Trophoblast cell (in vitro differentiated cells and primary cell): ENCODE data around the gene P2RY2.
A peak's percentile ranks its signal among the peaks of the same experiment; 100 is the strongest.
"Not testable (repeated sequence)": the region's sequence is repeated elsewhere in the genome, so short reads cannot be mapped to it uniquely, and the experiment has no call there.

Source experiments
- DNase-seq, 2 donors: peaks; one replicate each; pipeline ENCODE4 v3.0.0-alpha.2; 2016
- H2AFZ ChIP-seq: 2 replicates; pipeline ENCODE4 v1.6.1; 2013; ENCODE audit warnings: low read length, moderate library complexity, mild to moderate bottlenecking; ENCODE audit not compliant: insufficient read depth, poor library complexity
- H2AK5ac ChIP-seq: 2 replicates; pipeline ENCODE4 v1.6.1; 2013; ENCODE audit warnings: mild to moderate bottlenecking, low read length
- H2BK120ac ChIP-seq: 2 replicates; pipeline ENCODE4 v1.6.1; 2013; ENCODE audit warnings: low read length, mild to moderate bottlenecking, moderate library complexity; ENCODE audit not compliant: insufficient read depth, poor library complexity
- H2BK12ac ChIP-seq: 2 replicates; pipeline ENCODE4 v1.6.1; 2013; ENCODE audit warnings: mild to moderate bottlenecking, low read length, moderate library complexity
- H2BK5ac ChIP-seq: 2 replicates; pipeline ENCODE4 v1.6.1; 2013; ENCODE audit warnings: low read length, low read depth, moderate library complexity, mild to moderate bottlenecking; ENCODE audit not compliant: poor library complexity
- H3K14ac ChIP-seq: 2 replicates; pipeline ENCODE4 v1.6.1; 2013; ENCODE audit warnings: mild to moderate bottlenecking, low read length
- H3K18ac ChIP-seq: 2 replicates; pipeline ENCODE4 v1.6.1; 2013; ENCODE audit warnings: mild to moderate bottlenecking, low read length
- H3K23ac ChIP-seq: 2 replicates; pipeline ENCODE4 v1.6.1; 2013; ENCODE audit warnings: low read length
- H3K27ac ChIP-seq: 2 replicates; pipeline ENCODE4 v1.5.1; 2013; ENCODE audit warnings: low read depth, mild to moderate bottlenecking, inconsistent platforms, low read length, moderate library complexity
- H3K27me3 ChIP-seq: 2 replicates; pipeline ENCODE4 v1.6.1; 2013; ENCODE audit warnings: inconsistent platforms, mild to moderate bottlenecking, low read length, moderate library complexity; ENCODE audit not compliant: insufficient read depth
- H3K36me3 ChIP-seq, 2 experiments: 1 replicate in 1 of 2; 2 replicates in 1 of 2; pipeline ENCODE4 v1.6.1; 2013; ENCODE audit warnings: low read length in 2 of 2, mild to moderate bottlenecking in 2 of 2, moderate library complexity in 1 of 2; ENCODE audit not compliant: insufficient read depth in 2 of 2, control insufficient read depth in 1 of 2
- H3K4ac ChIP-seq: 2 replicates; pipeline ENCODE4 v1.6.1; 2013; ENCODE audit warnings: low read depth, mild to moderate bottlenecking, low read length, moderate library complexity
- H3K4me1 ChIP-seq, 2 experiments: 1 replicate in 1 of 2; 2 replicates in 1 of 2; pipeline ENCODE4 v1.6.1; 2013; ENCODE audit warnings: low read length in 2 of 2, mild to moderate bottlenecking in 2 of 2, moderate library complexity in 1 of 2; ENCODE audit not compliant: insufficient read depth in 2 of 2, control insufficient read depth in 1 of 2
- H3K4me2 ChIP-seq: 2 replicates; pipeline ENCODE4 v1.6.1; 2013; ENCODE audit warnings: inconsistent platforms, mild to moderate bottlenecking, low read length, moderate library complexity
- H3K4me3 ChIP-seq: 2 replicates; pipeline ENCODE4 v1.5.1; 2013; ENCODE audit warnings: mild to moderate bottlenecking, low read depth, low read length, inconsistent platforms
- H3K79me1 ChIP-seq: one replicate; pipeline ENCODE4 v1.6.1; 2013; ENCODE audit warnings: low read length
- H3K79me2 ChIP-seq: 2 replicates; pipeline ENCODE4 v1.6.1; 2013; ENCODE audit warnings: low read length, mild to moderate bottlenecking; ENCODE audit not compliant: control insufficient read depth, insufficient read depth, poor library complexity
- H3K9ac ChIP-seq: 2 replicates; pipeline ENCODE4 v1.6.1; 2013; ENCODE audit warnings: mild to moderate bottlenecking, low read length
- H3K9me3 ChIP-seq: 2 replicates; pipeline ENCODE4 v1.6.1; 2013; ENCODE audit warnings: low read depth, mild to moderate bottlenecking, control low read depth, inconsistent platforms, low read length; ENCODE audit not compliant: insufficient read depth
- H4K12ac ChIP-seq: 2 replicates; pipeline ENCODE4 v1.6.1; 2013; ENCODE audit warnings: low read depth, mild to moderate bottlenecking, low read length, moderate library complexity
- H4K8ac ChIP-seq: 2 replicates; pipeline ENCODE4 v1.6.1; 2013; ENCODE audit warnings: low read depth, mild to moderate bottlenecking, low read length, moderate library complexity
- H4K91ac ChIP-seq: one replicate; pipeline ENCODE4 v1.6.1; 2013; ENCODE audit warnings: low read depth, mild to moderate bottlenecking, low read length, moderate library complexity
- WGBS: extraction: QIAGEN DNeasy Blood & Tissue Kit; methylation state at CpG from one replicate; pipeline ENCODE4 v1.1.7; 2013; ENCODE audit warnings: missing lambda C conversion rate; ENCODE audit not compliant: insufficient read length, insufficient coverage; ENCODE audit errors: extremely low coverage; 5-methylcytosine and 5-hydroxymethylcytosine counted together

Gene P2RY2

GRCh38 chr11:73229896-73230875 is 12.1 kb downstream of the P2RY2 start:
- H3K27me3 ChIP-seq: no peaks in the 10 kb centered on the region
- peak overlapping the region; percentile 2 for H2BK12ac ChIP-seq
- no peak overlapping the region for H2BK5ac ChIP-seq
- peak overlapping the region; percentile 18 for H3K14ac ChIP-seq
- H3K4ac ChIP-seq: no peak overlapping the region
- no peak for DNase-seq
- no peaks in the 10 kb centered on the region for H3K9me3 ChIP-seq
- H3K4me1 ChIP-seq: peaks cover 39 to 41% of the 10 kb centered on the region in 2 experiments
- no peak overlapping the region for H3K23ac ChIP-seq
- peaks cover 7% of the 10 kb centered on the region for H3K79me2 ChIP-seq
- H4K8ac ChIP-seq: no peak overlapping the region
- H3K36me3 ChIP-seq: peaks cover 5 to 9% of the 10 kb centered on the region in 2 experiments
- H2AK5ac ChIP-seq: peak overlapping the region; percentile 6
- no peak overlapping the region for H3K9ac ChIP-seq
- H3K4me3 ChIP-seq: no peak overlapping the region
- no peak overlapping the region for H3K27ac ChIP-seq
- H3K4me2 ChIP-seq: no peak overlapping the region
- no CpG with 5 or more reads among the region's 16 CpGs for WGBS
- H4K12ac ChIP-seq: no peak overlapping the region
- no peak overlapping the region for H4K91ac ChIP-seq
- H2AFZ ChIP-seq: no peak overlapping the region
- H3K18ac ChIP-seq: peak overlapping the region; percentile 11
- peaks cover 23% of the 10 kb centered on the region for H3K79me1 ChIP-seq
- H2BK120ac ChIP-seq: no peak overlapping the region

- H2BK5ac ChIP-seq: no peak overlapping the region
- peaks cover 17% of the 10 kb centered on the region for H3K79me1 ChIP-seq
- no peak overlapping the region for H3K18ac ChIP-seq
- no peak overlapping the region for H4K91ac ChIP-seq
- no peak overlapping the region for H2AK5ac ChIP-seq
- no peak overlapping the region for H3K23ac ChIP-seq
- H3K4me3 ChIP-seq: no peak overlapping the region
- no peak overlapping the region for H4K12ac ChIP-seq
- peaks cover 5 to 9% of the 10 kb centered on the region in 2 experiments for H3K36me3 ChIP-seq
- H3K4me2 ChIP-seq: no peak overlapping the region
- no peak for DNase-seq
- no peak overlapping the region for H2BK12ac ChIP-seq
- H3K9ac ChIP-seq: no peak overlapping the region
- no CpG with 5 or more reads among the region's 7 CpGs for WGBS
- no peak overlapping the region for H2AFZ ChIP-seq
- peaks cover 31 to 34% of the 10 kb centered on the region in 2 experiments for H3K4me1 ChIP-seq
- no peak overlapping the region for H3K14ac ChIP-seq
- H2BK120ac ChIP-seq: no peak overlapping the region
- no peaks in the 10 kb centered on the region for H3K9me3 ChIP-seq
- no peak overlapping the region for H3K4ac ChIP-seq
- no peak overlapping the region for H3K27ac ChIP-seq
- H3K79me2 ChIP-seq: peaks cover 7% of the 10 kb centered on the region
- no peak overlapping the region for H4K8ac ChIP-seq
- H3K27me3 ChIP-seq: no peaks in the 10 kb centered on the region
These were observed 12.8 kb downstream of the P2RY2 start for GRCh38 chr11:73230931-73231330.

- not testable (repeated sequence) for H3K23ac ChIP-seq, H3K4me2 ChIP-seq, H3K4ac ChIP-seq, H4K8ac ChIP-seq, H3K9ac ChIP-seq, H2AFZ ChIP-seq, H3K36me3 ChIP-seq, DNase-seq, H4K12ac ChIP-seq, H2BK12ac ChIP-seq, H3K27me3 ChIP-seq, H3K14ac ChIP-seq, H4K91ac ChIP-seq, H2BK5ac ChIP-seq, H3K4me3 ChIP-seq, H2BK120ac ChIP-seq, H3K18ac ChIP-seq, H3K9me3 ChIP-seq, H3K27ac ChIP-seq, H3K79me2 ChIP-seq, H2AK5ac ChIP-seq
- WGBS: no CpG with 5 or more reads among the region's 7 CpGs
- Histone ChIP-seq H3K4me1 (peaks cover 27% of the 10 kb centered on the region in 2 experiments), H3K79me1 (peaks cover 13% of the 10 kb centered on the region)
These were observed 14.4 kb downstream of the P2RY2 start for GRCh38 chr11:73232487-73232886.

GRCh38 chr11:73233211-73233610 is 15.1 kb downstream of the P2RY2 start:
- peaks cover 5 to 9% of the 10 kb centered on the region in 2 experiments for H3K36me3 ChIP-seq
- H3K79me1 ChIP-seq: peaks cover 10% of the 10 kb centered on the region
- no peak overlapping the region for H2BK120ac ChIP-seq
- no peak overlapping the region for H3K23ac ChIP-seq
- H2AFZ ChIP-seq: no peak overlapping the region
- H3K4me1 ChIP-seq: peaks cover 22 to 29% of the 10 kb centered on the region in 2 experiments
- no peak overlapping the region for H3K27ac ChIP-seq
- no peak overlapping the region for H4K12ac ChIP-seq
- no peak overlapping the region for H4K91ac ChIP-seq
- no peak overlapping the region for H3K4ac ChIP-seq
- H2AK5ac ChIP-seq: no peak overlapping the region
- no peak overlapping the region for H3K18ac ChIP-seq
- no peaks in the 10 kb centered on the region for H3K9me3 ChIP-seq
- H3K79me2 ChIP-seq: peaks cover 3% of the 10 kb centered on the region
- H3K9ac ChIP-seq: no peak overlapping the region
- no peak overlapping the region for H3K4me3 ChIP-seq
- no peaks in the 10 kb centered on the region for H3K27me3 ChIP-seq
- H3K4me2 ChIP-seq: no peak overlapping the region
- no peak overlapping the region for H2BK12ac ChIP-seq
- no peak overlapping the region for H2BK5ac ChIP-seq
- no peak overlapping the region for H3K14ac ChIP-seq
- H4K8ac ChIP-seq: no peak overlapping the region
- DNase-seq: no peak
